GM23248 (cell line): ENCODE data around the gene MBD2.

Experiments used
- EZH2 ChIP-seq: fragments of 200-600 bp; sonication (generic); IDR thresholded peaks from 2 replicates; pipeline ENCODE4 v1.6.1; 2018; ENCODE audit warnings: antibody characterized with exemption, mild to moderate bottlenecking; ENCODE audit not compliant: insufficient read depth, poor library complexity, severe bottlenecking
- EZH2phosphoT487 ChIP-seq: fragments of 200-600 bp; sonication (generic); IDR thresholded peaks from 2 replicates; pipeline ENCODE4 v1.6.1; 2018; ENCODE audit warnings: antibody characterized with exemption, moderate library complexity, mild to moderate bottlenecking, low read depth; ENCODE audit not compliant: insufficient read depth

GRCh38 chr18:54255141-54255540 lies 30.7 kb upstream of the MBD2 start:
- TF ChIP-seq EZH2phosphoT487 (no peak), EZH2 (no peak)
